IMR-90 (cell line): ENCODE measurements around the gene CEP104.

ENCODE experiments used
- CTCF ChIP-seq: conservative IDR thresholded peaks from 2 replicates; pipeline ENCODE4 v1.5.1; 2012; ENCODE audit warnings: mild to moderate bottlenecking, low read depth, low read length, improper control_type of control experiment
- MXI1 ChIP-seq: IDR thresholded peaks from 2 replicates; pipeline ENCODE4 v1.6.1; 2012; ENCODE audit warnings: low read depth, mild to moderate bottlenecking, low read length, moderate library complexity, borderline replicate concordance
- POLR2A ChIP-seq: IDR thresholded peaks from 2 replicates; pipeline ENCODE4 v1.6.1; 2012; ENCODE audit warnings: mild to moderate bottlenecking, low read depth, low read length
- RAD21 ChIP-seq: IDR thresholded peaks from 2 replicates; pipeline ENCODE4 v1.6.1; 2012; ENCODE audit warnings: low read length, improper control_type of control experiment
- RFX5 ChIP-seq: IDR thresholded peaks from 2 replicates; pipeline ENCODE4 v1.8.0; 2012; ENCODE audit warnings: low read depth, mild to moderate bottlenecking, low read length, moderate library complexity
- SMC3 ChIP-seq: fragments of 150-350 bp; IDR thresholded peaks from 2 replicates; pipeline ENCODE4 v1.6.1; 2016; ENCODE audit warnings: low read depth, mild to moderate bottlenecking, antibody characterized with exemption, low read length, moderate library complexity
- USF2 ChIP-seq: fragments of 150-350 bp; IDR thresholded peaks from 2 replicates; pipeline ENCODE4 v1.6.1; 2017; ENCODE audit warnings: mild to moderate bottlenecking, antibody characterized with exemption, low read length, low read depth
- TF ChIP-seq, protein P1 (sequence below): fragments of 150-350 bp; IDR thresholded peaks from 2 replicates; pipeline ENCODE4 v1.6.1; 2016; ENCODE audit warnings: low read depth, mild to moderate bottlenecking, low read length, moderate library complexity, borderline replicate concordance

GRCh38 chr1:3805038-3805437, 52.0 kb downstream of the CEP104 start:
- TF ChIP-seq CTCF (no peak), RFX5 (no peak), USF2 (no peak), MXI1 (no peak), POLR2A (no peak), RAD21 (no peak), SMC3 (no peak)
- TF ChIP-seq, protein P1, sequence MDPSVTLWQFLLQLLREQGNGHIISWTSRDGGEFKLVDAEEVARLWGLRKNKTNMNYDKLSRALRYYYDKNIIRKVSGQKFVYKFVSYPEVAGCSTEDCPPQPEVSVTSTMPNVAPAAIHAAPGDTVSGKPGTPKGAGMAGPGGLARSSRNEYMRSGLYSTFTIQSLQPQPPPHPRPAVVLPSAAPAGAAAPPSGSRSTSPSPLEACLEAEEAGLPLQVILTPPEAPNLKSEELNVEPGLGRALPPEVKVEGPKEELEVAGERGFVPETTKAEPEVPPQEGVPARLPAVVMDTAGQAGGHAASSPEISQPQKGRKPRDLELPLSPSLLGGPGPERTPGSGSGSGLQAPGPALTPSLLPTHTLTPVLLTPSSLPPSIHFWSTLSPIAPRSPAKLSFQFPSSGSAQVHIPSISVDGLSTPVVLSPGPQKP: no peak
